IPS-18c (cell line): Measurements from ENCODE around the gene MAP2K5.

Source experiments
- H3K4me3 ChIP-seq: 2 replicates; pipeline ENCODE4 v1.7.0; 2013; ENCODE audit warnings: low read depth, mild to moderate bottlenecking, low read length, moderate library complexity; ENCODE audit not compliant: insufficient read depth
- H3K9me3 ChIP-seq: one replicate; pipeline ENCODE4 v1.6.1; 2013; ENCODE audit warnings: mild to moderate bottlenecking, low read length, moderate library complexity; ENCODE audit not compliant: control insufficient read depth, insufficient read depth

MAP2K5 gene

DNA sequence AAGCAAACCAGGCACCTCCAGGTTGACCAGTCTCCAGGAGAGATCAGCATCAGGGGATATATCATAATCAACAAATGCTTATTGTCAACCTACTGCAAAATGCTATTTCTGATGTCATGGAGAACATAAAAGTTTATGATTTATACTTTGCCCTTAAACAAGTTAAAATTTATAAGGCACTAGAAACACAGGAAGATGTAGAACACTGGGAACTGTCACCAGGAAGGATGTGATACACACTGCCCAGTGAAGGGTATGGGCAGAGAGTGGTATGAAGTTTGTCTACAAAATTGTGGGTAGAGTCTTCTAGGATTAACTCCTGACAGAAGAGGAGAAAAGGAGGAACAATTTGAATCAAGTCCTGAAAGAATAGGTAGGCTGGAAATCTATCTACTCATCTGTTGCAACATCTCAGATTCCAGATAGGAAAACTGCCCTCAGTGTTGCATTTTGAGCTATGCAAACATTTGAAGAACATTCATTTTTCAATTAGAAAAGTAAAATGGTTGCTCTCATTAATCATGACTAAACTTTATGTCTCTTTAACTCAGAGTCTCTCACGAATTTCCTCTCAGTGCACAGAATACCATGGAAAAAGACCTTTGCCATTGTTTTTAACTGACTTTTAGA, 176.9 kb downstream of the MAP2K5 start:
- H3K4me3 ChIP-seq = no peak overlapping the region
- no peaks in the 10 kb centered on the region for H3K9me3 ChIP-seq

GRCh38 chr15:67720556-67721175, 178.2 kb downstream of the MAP2K5 start:
- Histone ChIP-seq H3K9me3 (no peaks in the 10 kb centered on the region), H3K4me3 (no peak overlapping the region)

DNA sequence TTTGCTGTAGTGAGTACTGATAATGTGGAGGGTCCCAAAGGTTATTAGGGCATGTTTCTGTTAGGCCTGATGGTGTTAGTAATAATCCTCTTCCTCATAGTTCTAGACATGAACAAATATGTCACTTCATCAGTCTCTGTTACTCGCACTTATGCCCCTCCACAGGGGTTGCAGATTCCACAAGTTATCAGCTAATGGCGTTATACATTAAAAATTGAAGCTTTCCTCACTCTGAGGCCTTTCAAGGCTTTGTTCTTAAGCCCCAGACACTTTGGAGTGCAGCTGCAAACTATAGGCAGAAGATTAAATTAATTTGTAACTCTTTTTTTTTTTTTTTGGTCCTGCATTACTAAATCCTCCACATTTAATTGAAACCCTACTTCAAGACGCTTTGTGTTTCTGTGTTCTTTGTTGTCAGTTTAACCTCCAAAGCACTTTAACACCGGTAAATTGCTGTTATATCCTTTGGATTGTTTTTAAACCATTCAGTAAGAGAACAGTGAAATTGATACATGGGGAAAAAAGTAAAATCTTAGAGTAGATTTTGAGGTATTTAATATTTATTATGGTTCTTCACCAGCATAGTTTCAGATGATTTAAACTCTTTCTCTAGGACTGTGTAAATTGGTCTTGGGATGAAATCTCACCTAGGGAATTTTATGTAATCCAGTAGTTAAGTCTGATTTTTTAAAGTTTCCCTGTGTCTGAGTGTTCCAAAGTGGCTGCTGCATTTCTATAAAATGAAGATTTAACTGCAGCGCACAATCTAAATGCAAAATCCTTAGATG, 179.7 kb downstream of the MAP2K5 start:
- H3K9me3 ChIP-seq = no peaks in the 10 kb centered on the region
- H3K4me3 ChIP-seq = no peak overlapping the region

GRCh38 chr15:67723294-67724024, 181.0 kb downstream of the MAP2K5 start:
- H3K4me3 ChIP-seq = no peak overlapping the region
- no peaks in the 10 kb centered on the region for H3K9me3 ChIP-seq

GRCh38 chr15:67724691-67725375, 182.3 kb downstream of the MAP2K5 start:
- Histone ChIP-seq H3K4me3 (no peak overlapping the region), H3K9me3 (no peaks in the 10 kb centered on the region)

DNA sequence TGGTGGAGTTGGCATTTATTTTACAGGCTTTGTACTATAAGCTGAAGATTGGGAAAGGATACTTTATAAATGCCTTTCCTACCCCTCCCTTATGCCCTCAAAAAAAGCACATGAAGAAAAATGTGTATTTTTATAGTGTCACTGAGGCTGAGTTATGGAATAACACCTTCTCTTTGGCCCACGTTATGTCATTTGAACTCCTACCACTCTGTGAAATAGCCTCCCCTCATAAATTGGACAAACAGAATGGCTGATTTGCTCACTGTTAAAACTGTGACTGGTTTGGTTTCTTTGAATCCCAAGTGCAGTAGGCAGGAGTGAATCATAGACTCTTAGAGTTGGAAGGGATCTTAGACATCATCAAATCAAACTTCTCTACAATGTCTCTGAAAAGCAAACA, 187.6 kb downstream of the MAP2K5 start:
- no peaks in the 10 kb centered on the region for H3K9me3 ChIP-seq
- no peak overlapping the region for H3K4me3 ChIP-seq

- Histone ChIP-seq H3K9me3 (no peaks in the 10 kb centered on the region), H3K4me3 (no peak overlapping the region)
These were observed 188.7 kb downstream of the MAP2K5 start for GRCh38 chr15:67731112-67731721.

- no peak overlapping the region for H3K4me3 ChIP-seq
- H3K9me3 ChIP-seq = no peaks in the 10 kb centered on the region
These were observed 189.7 kb downstream of the MAP2K5 start for GRCh38 chr15:67732164-67732563.

DNA sequence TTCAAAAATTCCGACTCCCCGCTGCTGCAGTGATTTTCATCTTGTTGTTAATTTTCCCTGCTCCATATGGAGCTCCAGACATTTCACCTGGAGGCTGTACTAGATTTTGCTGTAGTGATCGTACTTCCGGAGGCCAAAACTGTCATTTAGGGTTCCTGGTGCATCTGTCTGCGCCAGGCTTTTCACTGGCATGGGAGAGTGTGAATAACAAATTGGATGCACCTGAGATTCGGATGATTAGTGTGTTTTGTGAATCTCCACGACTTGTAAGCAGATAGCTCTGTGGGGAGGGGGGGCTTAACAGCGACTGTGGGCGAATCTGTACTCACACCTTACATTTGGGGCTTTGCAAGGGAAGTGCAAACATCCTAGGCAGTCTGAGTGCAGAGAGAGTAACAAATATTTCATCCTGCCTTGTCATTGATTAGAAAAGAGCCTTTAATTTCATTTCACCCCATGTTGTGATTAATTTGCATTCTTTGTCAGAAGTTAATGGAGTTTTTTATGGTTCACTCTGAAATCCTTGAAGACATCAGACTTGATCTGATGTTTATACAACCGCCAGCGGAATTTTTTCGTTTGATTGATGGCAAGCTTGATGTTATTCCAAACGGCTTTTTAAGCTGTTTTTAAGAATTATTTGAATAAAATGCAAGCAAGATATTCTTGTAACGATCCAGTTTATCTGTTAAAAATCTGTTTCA, 190.3 kb downstream of the MAP2K5 start:
- no peak overlapping the region for H3K4me3 ChIP-seq
- no peaks in the 10 kb centered on the region for H3K9me3 ChIP-seq

DNA sequence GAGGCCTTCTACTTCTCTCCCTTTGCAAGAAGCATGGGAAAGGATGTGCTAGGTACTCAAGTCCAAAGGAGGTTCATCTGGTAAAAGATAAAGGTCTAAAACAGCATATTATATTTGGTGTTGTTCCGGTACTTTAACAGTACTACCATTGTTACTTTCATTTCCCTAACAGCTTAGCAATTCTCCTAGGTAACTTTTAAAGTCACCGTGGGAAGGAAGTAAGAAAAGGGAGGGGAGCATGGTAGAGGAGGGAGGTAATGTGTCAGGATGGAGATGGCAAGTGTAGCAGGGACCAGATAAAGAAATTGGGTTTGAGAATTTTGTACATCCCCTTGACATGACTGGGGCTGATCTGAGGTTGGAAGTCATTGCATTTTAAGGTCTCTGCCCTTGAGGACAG, 193.4 kb downstream of the MAP2K5 start:
- Histone ChIP-seq H3K4me3 (no peak overlapping the region), H3K9me3 (no peaks in the 10 kb centered on the region)

GRCh38 chr15:67736810-67737209, 194.3 kb downstream of the MAP2K5 start:
- Histone ChIP-seq H3K4me3 (no peak overlapping the region), H3K9me3 (no peaks in the 10 kb centered on the region)

- Histone ChIP-seq H3K9me3 (no peaks in the 10 kb centered on the region), H3K4me3 (no peak overlapping the region)
These were observed 195.6 kb downstream of the MAP2K5 start for GRCh38 chr15:67738056-67738455.

DNA sequence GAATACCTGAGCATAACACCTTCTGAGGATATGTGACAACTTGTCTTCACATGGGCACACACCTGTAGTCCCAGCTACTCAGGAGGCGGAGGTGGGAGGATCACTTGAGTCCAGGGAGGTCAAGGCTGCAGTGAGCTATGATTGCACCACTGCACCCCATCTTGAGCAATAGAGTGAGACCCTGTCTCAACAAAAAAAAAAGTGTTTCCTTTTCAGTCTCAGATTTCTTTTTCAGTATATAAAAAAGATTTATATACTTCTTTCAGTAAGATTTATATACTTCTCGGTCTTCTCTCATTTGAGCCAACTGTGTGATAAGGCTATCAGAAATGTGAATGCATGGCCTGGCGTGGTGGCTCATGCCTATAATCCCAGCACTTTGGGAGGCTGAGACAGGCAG, 197.9 kb downstream of the MAP2K5 start:
- H3K4me3 ChIP-seq = no peak overlapping the region

GRCh38 chr15:67741308-67741707, 198.8 kb downstream of the MAP2K5 start:
- no peaks in the 10 kb centered on the region for H3K9me3 ChIP-seq

More for the DNA sequence above, 197.9 kb downstream of the MAP2K5 start:
- no peaks in the 10 kb centered on the region for H3K9me3 ChIP-seq

GRCh38 chr15:67743558-67743957, 201.1 kb downstream of the MAP2K5 start:
- Histone ChIP-seq H3K9me3 (no peaks in the 10 kb centered on the region), H3K4me3 (no peak overlapping the region)

More at GRCh38 chr15:67741308-67741707, 198.8 kb downstream of the MAP2K5 start:
- H3K4me3 ChIP-seq = no peak overlapping the region

DNA sequence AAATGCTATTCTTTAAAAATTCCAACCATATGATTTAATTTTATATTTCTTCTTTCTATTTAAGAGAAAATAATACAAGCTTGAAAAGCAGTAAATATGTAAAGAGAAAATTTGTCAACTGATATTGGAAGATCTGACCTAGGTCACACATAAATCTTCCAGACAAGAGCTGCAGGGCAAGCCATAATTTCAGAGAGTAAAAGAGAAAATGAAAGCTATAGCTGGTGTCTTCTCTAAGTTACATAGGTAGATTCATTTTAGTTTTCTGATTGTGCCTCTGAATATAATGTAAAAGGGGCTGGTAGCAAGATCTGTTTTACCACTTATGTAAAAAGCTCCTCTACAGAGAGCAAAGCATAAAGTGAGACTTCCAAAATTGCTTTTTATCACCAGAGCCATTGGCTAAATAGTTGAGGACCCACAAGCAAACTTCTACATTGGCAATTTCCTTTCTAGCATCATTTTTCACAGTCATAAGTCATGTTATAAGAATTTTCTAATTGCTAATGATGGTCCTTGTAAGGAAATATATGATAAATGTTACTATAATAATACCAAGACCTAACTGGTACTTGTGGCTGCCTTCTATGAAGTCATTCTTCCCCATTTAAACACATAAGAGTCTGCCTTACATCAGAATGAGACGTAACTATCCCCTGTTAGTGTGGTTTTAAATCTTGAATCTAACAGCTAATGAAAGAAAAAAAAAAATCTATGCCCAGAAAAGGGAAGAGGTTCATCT, 202.0 kb downstream of the MAP2K5 start:
- Histone ChIP-seq H3K9me3 (no peaks in the 10 kb centered on the region), H3K4me3 (no peak overlapping the region)
